ENCODE measurements around the gene CHD6. TPM values are rescaled to one million over a fixed set of nuclear protein-coding genes. Genes with fewer than 3 reads are reported as not detected.

Gene CHD6
- total RNA-seq, 2 donors from 2014 or later: 40.9 to 72.0 TPM

DNA sequence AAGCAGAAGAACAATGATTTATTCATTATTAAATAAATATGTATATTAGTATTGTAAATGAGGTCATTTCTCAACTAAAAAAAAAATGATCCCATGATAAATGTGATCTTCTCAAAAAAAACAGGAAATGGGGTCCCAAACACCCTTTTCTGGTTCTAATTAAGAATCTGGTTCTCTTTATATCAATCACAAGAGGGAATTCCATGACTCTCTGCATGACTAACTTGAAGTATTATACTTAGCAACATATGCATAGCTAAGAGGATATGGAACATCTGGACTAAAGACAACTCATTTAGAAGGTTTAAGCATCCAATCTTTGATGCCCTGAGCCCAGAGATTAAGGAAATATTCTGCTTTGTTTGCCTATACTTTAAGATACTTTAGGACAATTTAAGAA lies 161.8 kb downstream of the CHD6 start:
- intact Hi-C loops (cut with DNase I): no loop called here
- no peak overlapping the region for H3K27ac ChIP-seq
- H3K9me3 ChIP-seq: no peaks in the 10 kb centered on the region
- H3K4me3 ChIP-seq: no peak overlapping the region
- peaks cover 0 to 19% of the 10 kb centered on the region in 2 donors for H3K36me3 ChIP-seq
- H3K27me3 ChIP-seq (replicated peaks; ENCODE audit: insufficient read depth): no peaks in the 10 kb centered on the region
- DNase-seq (ENCODE audit: low spot score): no peak
- H3K4me1 ChIP-seq (replicated peaks): no peaks in the 10 kb centered on the region
- TF ChIP-seq POLR2AphosphoS5 (IDR thresholded peaks at IDR 0.05): no peak
- no peak for TF ChIP-seq POLR2A (IDR thresholded peaks at IDR 0.05)
- TF ChIP-seq, protein P1, sequence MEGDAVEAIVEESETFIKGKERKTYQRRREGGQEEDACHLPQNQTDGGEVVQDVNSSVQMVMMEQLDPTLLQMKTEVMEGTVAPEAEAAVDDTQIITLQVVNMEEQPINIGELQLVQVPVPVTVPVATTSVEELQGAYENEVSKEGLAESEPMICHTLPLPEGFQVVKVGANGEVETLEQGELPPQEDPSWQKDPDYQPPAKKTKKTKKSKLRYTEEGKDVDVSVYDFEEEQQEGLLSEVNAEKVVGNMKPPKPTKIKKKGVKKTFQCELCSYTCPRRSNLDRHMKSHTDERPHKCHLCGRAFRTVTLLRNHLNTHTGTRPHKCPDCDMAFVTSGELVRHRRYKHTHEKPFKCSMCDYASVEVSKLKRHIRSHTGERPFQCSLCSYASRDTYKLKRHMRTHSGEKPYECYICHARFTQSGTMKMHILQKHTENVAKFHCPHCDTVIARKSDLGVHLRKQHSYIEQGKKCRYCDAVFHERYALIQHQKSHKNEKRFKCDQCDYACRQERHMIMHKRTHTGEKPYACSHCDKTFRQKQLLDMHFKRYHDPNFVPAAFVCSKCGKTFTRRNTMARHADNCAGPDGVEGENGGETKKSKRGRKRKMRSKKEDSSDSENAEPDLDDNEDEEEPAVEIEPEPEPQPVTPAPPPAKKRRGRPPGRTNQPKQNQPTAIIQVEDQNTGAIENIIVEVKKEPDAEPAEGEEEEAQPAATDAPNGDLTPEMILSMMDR (IDR thresholded peaks at IDR 0.05): no peak

DNA sequence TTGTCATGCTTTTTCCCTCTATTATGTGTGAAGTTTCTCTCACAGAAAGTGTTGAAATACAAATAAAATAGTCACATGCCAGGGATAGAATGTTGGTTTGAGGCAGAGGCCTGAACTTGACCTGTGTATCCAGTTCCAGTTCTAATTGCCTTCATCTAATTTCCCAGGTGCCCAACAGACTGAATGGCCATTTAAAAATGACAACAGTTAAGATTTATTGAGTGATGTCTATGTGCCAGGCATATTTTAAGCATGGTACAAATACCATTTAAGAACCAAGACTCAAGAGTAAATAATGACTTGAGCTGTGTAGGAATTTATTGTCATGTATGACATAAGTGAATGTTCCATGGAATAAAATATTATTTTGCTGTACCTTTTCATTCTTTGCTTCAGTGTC lies 163.9 kb downstream of the CHD6 start:
- Histone ChIP-seq H3K36me3 (peaks cover 0 to 19% of the 10 kb centered on the region in 2 donors), H3K4me1 (replicated peaks) (no peaks in the 10 kb centered on the region), H3K27me3 (replicated peaks; ENCODE audit: insufficient read depth) (no peaks in the 10 kb centered on the region), H3K27ac (no peak overlapping the region), H3K4me3 (no peak overlapping the region), H3K9me3 (no peaks in the 10 kb centered on the region)
- TF ChIP-seq, protein P1 (IDR thresholded peaks at IDR 0.05): no peak
- TF ChIP-seq POLR2A (IDR thresholded peaks at IDR 0.05): no peak
- TF ChIP-seq POLR2AphosphoS5 (IDR thresholded peaks at IDR 0.05): no peak
- intact Hi-C loops (cut with DNase I): no loop called here
- no peak for DNase-seq (ENCODE audit: low spot score)

DNA sequence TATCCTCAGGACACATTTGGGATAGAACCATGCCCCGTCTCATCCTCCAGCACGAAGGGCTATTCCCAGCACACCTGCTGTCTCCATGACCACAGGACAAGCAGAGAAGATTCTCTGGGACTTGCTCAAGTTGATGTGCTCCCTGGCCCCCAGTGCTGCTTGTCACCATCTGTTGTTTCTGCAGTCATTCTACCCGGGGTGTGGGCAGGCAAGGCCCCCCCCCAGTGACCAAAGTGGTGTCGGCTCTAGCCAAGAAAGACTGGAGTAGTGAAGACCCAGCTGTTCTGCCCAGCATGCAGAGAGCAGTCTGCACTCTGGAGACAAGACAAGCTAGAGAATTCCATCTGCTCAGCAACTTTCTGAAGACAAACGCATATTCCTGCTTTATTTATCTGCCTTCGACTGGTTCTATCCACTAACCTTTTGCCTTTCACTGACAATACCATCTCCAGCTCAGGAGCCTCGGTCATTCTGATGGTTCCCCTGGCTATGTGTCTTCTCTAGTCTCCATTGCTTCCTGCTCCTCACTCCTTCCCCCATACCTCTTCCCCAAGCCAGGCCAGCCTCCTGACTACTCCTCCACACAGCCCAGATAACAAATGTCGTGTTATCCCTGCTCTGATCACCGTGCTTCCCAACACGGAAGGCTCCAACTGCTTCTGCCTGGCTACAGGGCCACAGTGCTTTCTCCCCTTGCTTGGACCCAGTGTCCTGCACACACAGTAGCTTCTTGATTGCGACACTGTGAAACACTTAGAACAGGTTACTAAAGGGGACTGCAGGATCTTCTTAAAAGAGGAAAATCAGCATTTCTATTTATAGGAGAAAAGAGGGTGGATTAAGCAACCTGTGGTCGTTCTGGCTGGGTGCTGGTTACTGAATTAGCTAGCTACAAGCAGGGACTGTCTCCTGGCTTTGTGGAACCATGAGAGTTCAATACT lies 164.9 kb downstream of the CHD6 start:
- H3K9me3 ChIP-seq: no peaks in the 10 kb centered on the region
- no peaks in the 10 kb centered on the region for H3K27me3 ChIP-seq (replicated peaks; ENCODE audit: insufficient read depth)
- WGBS: 90% methylated on average over 12 of the region's 12 CpGs
- H3K4me1 ChIP-seq (replicated peaks): no peaks in the 10 kb centered on the region
- no peak for TF ChIP-seq POLR2A (IDR thresholded peaks at IDR 0.05)
- no peak for TF ChIP-seq POLR2AphosphoS5 (IDR thresholded peaks at IDR 0.05)
- TF ChIP-seq, protein P1 (IDR thresholded peaks at IDR 0.05): no peak
- H3K36me3 ChIP-seq: peaks cover 0 to 19% of the 10 kb centered on the region in 2 donors
- no peak overlapping the region for H3K27ac ChIP-seq
- DNase-seq (ENCODE audit: low spot score): no peak
- no peak overlapping the region for H3K4me3 ChIP-seq
- intact Hi-C loops (cut with DNase I): no loop called here

DNA sequence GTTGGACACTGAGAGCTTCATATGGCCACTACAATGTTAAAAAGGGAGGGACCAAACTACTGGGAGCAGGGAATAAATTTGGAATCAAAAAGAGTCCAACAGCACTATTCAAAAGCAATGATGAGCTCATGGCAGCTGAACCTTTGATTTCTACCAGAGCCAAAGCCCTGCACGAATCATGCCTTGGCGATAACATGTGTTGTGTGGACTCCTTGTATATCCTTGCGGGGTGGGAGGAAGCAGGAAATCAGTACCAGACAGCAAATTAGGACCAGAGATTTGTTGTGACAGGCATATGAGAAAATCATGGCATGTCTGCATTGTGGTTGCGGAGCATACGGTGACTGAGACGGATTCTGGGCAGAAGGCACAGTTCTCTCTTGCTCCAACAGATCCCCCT lies 166.0 kb downstream of the CHD6 start:
- H3K4me1 ChIP-seq (replicated peaks): no peaks in the 10 kb centered on the region
- peaks cover 0 to 19% of the 10 kb centered on the region in 2 donors for H3K36me3 ChIP-seq
- TF ChIP-seq, protein P1 (IDR thresholded peaks at IDR 0.05): no peak
- no peak for TF ChIP-seq POLR2A (IDR thresholded peaks at IDR 0.05)
- TF ChIP-seq POLR2AphosphoS5 (IDR thresholded peaks at IDR 0.05): no peak
- no peak overlapping the region for H3K27ac ChIP-seq
- WGBS: 98% methylated on average over 6 of the region's 6 CpGs
- DNase-seq (ENCODE audit: low spot score): no peak
- H3K4me3 ChIP-seq: no peak overlapping the region
- intact Hi-C loops (cut with DNase I): no loop called here
- H3K27me3 ChIP-seq (replicated peaks; ENCODE audit: insufficient read depth): no peaks in the 10 kb centered on the region
- no peaks in the 10 kb centered on the region for H3K9me3 ChIP-seq

DNA sequence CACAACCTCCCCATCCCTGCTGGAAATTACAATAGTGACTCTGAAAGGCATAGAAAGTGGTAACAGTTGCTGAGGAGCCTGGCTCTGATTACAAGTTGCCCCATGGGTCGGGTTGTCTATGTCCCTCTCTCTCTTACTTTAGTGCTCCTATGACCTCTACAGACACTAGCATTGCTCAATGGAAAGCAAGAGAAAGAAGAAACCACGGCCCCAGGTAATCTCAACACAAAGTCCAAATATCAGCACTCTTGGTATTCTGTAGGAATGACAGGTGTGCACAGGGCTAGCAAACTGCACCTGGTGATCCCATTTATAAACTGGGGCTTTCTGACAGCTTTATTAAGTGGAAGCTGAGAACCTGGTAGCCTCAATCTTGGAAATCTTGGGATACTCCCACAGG lies 171.2 kb downstream of the CHD6 start:
- 81% methylated on average over 2 of the region's 2 CpGs for WGBS
- Histone ChIP-seq H3K36me3 (peaks cover 0 to 15% of the 10 kb centered on the region in 2 donors), H3K4me3 (no peak overlapping the region), H3K9me3 (no peaks in the 10 kb centered on the region), H3K4me1 (replicated peaks) (no peaks in the 10 kb centered on the region), H3K27me3 (replicated peaks; ENCODE audit: insufficient read depth) (no peaks in the 10 kb centered on the region), H3K27ac (no peak overlapping the region)
- intact Hi-C loops (cut with DNase I): no loop called here
- DNase-seq (ENCODE audit: low spot score): no peak
- TF ChIP-seq POLR2A (IDR thresholded peaks at IDR 0.05) (no peak), POLR2AphosphoS5 (IDR thresholded peaks at IDR 0.05) (no peak)
- TF ChIP-seq, protein P1 (IDR thresholded peaks at IDR 0.05): no peak

Data from prostate gland (tissue), 2 donors.